HCT116 (cell line): ENCODE measurements around the gene PYGB. TPM values are rescaled to one million over a fixed set of nuclear protein-coding genes. Genes with fewer than 3 reads are reported as not detected.

Source experiments
- ATAC-seq: fragments of 200-7000 bp; cut with Tn5 transposase; 2 replicates; pipeline ENCODE4 v1.9.1; 2020; ENCODE audit warnings: mild to moderate bottlenecking, moderate library complexity
- BruUV-seq: library from RNA; stranded (reverse); fragments of 400-500 nt; replicated peaks from 2 replicates; lab custom pipeline; 2021; lab: Mats Ljungman, UMichigan
- CTCF ChIA-PET: fragments of 300-600 bp; sonication (Branson Sonifier 250); formaldehyde crosslinking; loops from one replicate; lab custom pipeline; 2021; ENCODE audit warnings: antibody characterized with exemption; lab: Charles Lee
- POLR2A ChIA-PET: fragments of 300-600, 350-600 bp; sonication (Branson Sonifier 250); formaldehyde crosslinking; loops from one replicate; lab custom pipeline; 2021; ENCODE audit warnings: antibody characterized with exemption; lab: Charles Lee
- RAD21 ChIA-PET, 2 experiments: fragments of 300-600 bp; sonication (Branson Sonifier 250); formaldehyde crosslinking; loops; one replicate each; lab custom pipeline; 2023; ENCODE audit warnings: low total read pairs in 2 of 2; ENCODE audit not compliant: uncharacterized antibody in 2 of 2, unreplicated experiment in 2 of 2, low non-redundant PET in 1 of 2; lab: Charles Lee
- DNase-seq: peaks from one replicate; pipeline ENCODE4 v3.0.0-alpha.2; 2010; ENCODE audit warnings: low read depth, low spot score
- H2AFZ ChIP-seq: fragments of 200-600 bp; shearing (Covaris generic), sonication (generic); 2 replicates; pipeline ENCODE4 v1.6.1; 2017; ENCODE audit warnings: low read depth, mixed run types, mixed read lengths, antibody characterized with exemption, low read length; ENCODE audit not compliant: poor library complexity, severe bottlenecking
- H3K27ac ChIP-seq: 2 replicates; pipeline ENCODE4 v1.5.1; 2012; ENCODE audit warnings: low read depth, low read length
- H3K27me3 ChIP-seq: fragments of 200-600 bp; sonication (generic); 2 replicates; pipeline ENCODE4 v1.6.1; 2016; ENCODE audit warnings: mixed run types, low read length, mixed read lengths; ENCODE audit not compliant: insufficient read depth
- H3K36me3 ChIP-seq, 2 experiments: fragments of 200-500 bp in 1 of 2; fragments of 200-600 bp in 1 of 2; sonication (Bioruptor generic) in 1 of 2; sonication (generic) in 1 of 2; 2 replicates each; pipeline versions ENCODE4 v1.5.1 to v1.6.1; 2014 to 2016; ENCODE audit warnings: low read length in 2 of 2, inconsistent platforms in 1 of 2, mixed read lengths in 1 of 2, mixed run types in 1 of 2; ENCODE audit not compliant: insufficient read depth in 2 of 2, control insufficient read depth in 1 of 2
- H3K4me1 ChIP-seq, 2 experiments: fragments of 200-600 bp in 1 of 2; sonication (generic) in 1 of 2; 2 replicates each; pipeline versions ENCODE4 v1.5.1 to v1.6.1; 2012 to 2017; ENCODE audit warnings: low read length in 2 of 2, inconsistent platforms in 1 of 2, mild to moderate bottlenecking in 1 of 2, mixed read lengths in 1 of 2, mixed run types in 1 of 2, moderate library complexity in 1 of 2; ENCODE audit not compliant: insufficient read depth in 2 of 2, control insufficient read depth in 1 of 2
- H3K4me2 ChIP-seq: fragments of 200-600 bp; sonication (generic); 2 replicates; pipeline ENCODE4 v1.6.1; 2017; ENCODE audit warnings: mixed run types, low read length, mixed read lengths
- H3K4me3 ChIP-seq, 2 experiments: fragments of 200-600 bp in 1 of 2; sonication (generic) in 1 of 2; replicated peaks in 1 of 2; 2 replicates each; pipeline ENCODE4 v1.5.1; 2011 to 2016; ENCODE audit warnings: low read length in 2 of 2, control low read depth in 1 of 2, low read depth in 1 of 2, mild to moderate bottlenecking in 1 of 2, mixed read lengths in 1 of 2, mixed run types in 1 of 2
- H3K79me2 ChIP-seq: fragments of 200-600 bp; sonication (generic); 2 replicates; pipeline ENCODE4 v1.6.1; 2017; ENCODE audit warnings: mild to moderate bottlenecking, mixed run types, low read length, moderate library complexity, mixed read lengths; ENCODE audit not compliant: insufficient read depth
- H3K9ac ChIP-seq: fragments of 200-600 bp; sonication (generic); 2 replicates; pipeline ENCODE4 v1.6.1; 2016; ENCODE audit warnings: low read length, mixed read lengths
- H3K9me2 ChIP-seq: fragments of 200-600 bp; sonication (generic), shearing (Covaris generic); 2 replicates; pipeline ENCODE4 v1.6.1; 2017; ENCODE audit warnings: mixed run types, mild to moderate bottlenecking, moderate library complexity; ENCODE audit not compliant: insufficient read depth
- H3K9me3 ChIP-seq, 2 experiments: fragments of 200-500 bp in 1 of 2; fragments of 200-600 bp in 1 of 2; sonication (Bioruptor generic) in 1 of 2; sonication (generic) in 1 of 2; 2 replicates each; pipeline ENCODE4 v1.6.1; 2014 to 2017; ENCODE audit warnings: low read length in 2 of 2, mixed read lengths in 2 of 2, inconsistent platforms in 1 of 2, low read depth in 1 of 2, mild to moderate bottlenecking in 1 of 2, mixed run types in 1 of 2, moderate library complexity in 1 of 2; ENCODE audit not compliant: control insufficient read depth in 1 of 2, insufficient read depth in 1 of 2
- H4K20me1 ChIP-seq: fragments of 200-600 bp; sonication (generic), shearing (Covaris generic); 2 replicates; pipeline ENCODE4 v1.6.1; 2017; ENCODE audit warnings: mixed run types, mild to moderate bottlenecking, moderate library complexity; ENCODE audit not compliant: insufficient read depth
- CBX3 ChIP-seq: IDR thresholded peaks from 2 replicates; pipeline ENCODE4 v1.6.1; 2012; ENCODE audit warnings: low read depth
- CEBPB ChIP-seq: IDR thresholded peaks from 2 replicates; pipeline ENCODE4 v1.6.1; 2012; ENCODE audit warnings: low read depth
- EGR1 ChIP-seq: IDR thresholded peaks from 2 replicates; pipeline ENCODE4 v1.6.1; 2012; ENCODE audit warnings: low read depth
- ELF1 ChIP-seq: IDR thresholded peaks from 2 replicates; pipeline ENCODE4 v1.6.1; 2012; ENCODE audit warnings: low read depth, borderline replicate concordance
- EZH2phosphoT487 ChIP-seq: fragments of 200-600 bp; IDR thresholded peaks from 2 replicates; pipeline ENCODE4 v1.6.1; 2018; ENCODE audit warnings: antibody characterized with exemption, borderline replicate concordance
- JUND ChIP-seq: IDR thresholded peaks from 2 replicates; pipeline ENCODE4 v1.6.1; 2012
- SIN3A ChIP-seq: IDR thresholded peaks from 2 replicates; pipeline ENCODE4 v1.6.1; 2012; ENCODE audit warnings: low read depth
- SP1 ChIP-seq: IDR thresholded peaks from 2 replicates; pipeline ENCODE4 v1.6.1; 2012; ENCODE audit warnings: low read depth
- SRF ChIP-seq: IDR thresholded peaks from 2 replicates; pipeline ENCODE4 v1.6.1; 2012; ENCODE audit warnings: low read depth
- intact Hi-C: fragments of 100-400 bp; cut with micrococcal nuclease; formaldehyde crosslinking; loops from 2 replicates; pipeline ENCODE4 v1.10.0; 2022
- total RNA-seq: library from RNA; stranded (reverse); gene quantifications from one replicate; pipeline ENCODE4 v1.2.1, GENCODE V29; 2021; ENCODE audit not compliant: unreplicated experiment

Gene PYGB
- total RNA-seq, 1 experiment from 2014 or later, result 87.8 TPM

DNA sequence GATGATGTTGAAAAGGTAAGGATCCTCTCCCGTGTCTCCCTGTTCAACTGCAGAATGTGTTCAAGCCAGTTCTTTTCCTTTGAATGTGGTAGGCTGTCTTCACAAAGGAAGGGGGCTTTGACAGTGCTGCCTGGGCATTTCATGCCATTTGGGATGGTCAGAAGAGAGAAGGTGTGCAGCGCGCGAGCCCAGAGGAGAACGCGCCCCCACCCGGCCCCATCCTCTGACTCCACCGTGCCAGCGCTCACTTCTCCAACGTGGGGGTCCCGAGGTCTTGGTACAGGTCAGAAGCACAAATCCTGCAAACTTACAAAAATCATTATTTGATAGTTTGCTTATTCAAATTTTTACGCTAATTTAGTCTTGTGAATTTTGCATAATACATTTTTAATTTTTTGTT lies 38.0 kb upstream of the PYGB start:
- Histone ChIP-seq H2AFZ (no peak overlapping the region), H3K9me3 (no peaks in the 10 kb centered on the region), H3K4me3 (no peak overlapping the region), H3K9ac (no peak overlapping the region), H3K79me2 (peaks cover 23% of the 10 kb centered on the region), H3K4me1 (peaks cover 0 to 3% of the 10 kb centered on the region in 2 experiments; a peak in 1 of 4 replicates), H3K27ac (no peak overlapping the region), H3K4me2 (no peak overlapping the region), H3K27me3 (no peaks in the 10 kb centered on the region), H3K9me2 (no peaks in the 10 kb centered on the region), H3K36me3 (peaks cover 8 to 14% of the 10 kb centered on the region in 2 experiments), H4K20me1 (no peaks in the 10 kb centered on the region)
- ChIA-PET CTCF (no interaction called here), POLR2A (interaction anchor here (1.0 kb wide), 1 partner anchor 8 kb away, joined by 3 read pairs; no protein-coding TSS in a partner anchor), RAD21 (no interaction called here)
- no peak for TF ChIP-seq ELF1
- no peak for TF ChIP-seq CEBPB
- no peak for TF ChIP-seq CBX3
- no peak for TF ChIP-seq EGR1
- no peak for TF ChIP-seq SIN3A
- no peak for TF ChIP-seq SP1
- no peak for TF ChIP-seq JUND
- no peak for DNase-seq
- intact Hi-C loops, result no loop called here
- BruUV-seq, result no TSS peak
- ATAC-seq, result no peak

DNA sequence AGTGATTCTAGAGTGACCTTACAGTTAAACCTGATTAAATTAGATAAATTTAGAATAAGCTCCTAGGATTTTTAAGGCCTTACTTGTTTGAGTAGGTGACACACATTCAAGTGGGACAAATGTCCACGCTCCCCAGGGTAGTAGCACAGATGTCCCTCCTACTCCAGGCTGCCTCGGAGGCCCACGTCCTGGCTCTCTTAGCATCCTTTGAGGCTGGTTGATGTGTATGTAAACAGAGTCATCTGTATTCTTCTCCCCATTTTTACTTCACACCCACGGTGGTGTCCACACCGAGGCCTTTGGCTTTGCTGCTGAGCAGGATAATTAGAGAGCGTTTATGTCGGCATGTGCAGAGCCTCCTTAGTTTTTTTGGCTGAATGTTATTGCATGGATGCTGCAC lies 36.6 kb upstream of the PYGB start:
- peaks cover 17% of the 10 kb centered on the region for H3K79me2 ChIP-seq
- no peak overlapping the region for H3K9ac ChIP-seq
- no TSS peak for BruUV-seq
- no peaks in the 10 kb centered on the region for H4K20me1 ChIP-seq
- RAD21 ChIA-PET, result no interaction called here
- no peaks in the 10 kb centered on the region for H3K9me2 ChIP-seq
- intact Hi-C loops, result no loop called here
- CTCF ChIA-PET, result no interaction called here
- H3K36me3 ChIP-seq, result peaks cover 14 to 16% of the 10 kb centered on the region in 2 experiments
- H3K4me1 ChIP-seq, result peaks cover 0 to 3% of the 10 kb centered on the region in 2 experiments; a peak in 1 of 4 replicates
- no peak overlapping the region for H3K4me2 ChIP-seq
- DNase-seq (no peak), ATAC-seq (no peak)
- no peaks in the 10 kb centered on the region for H3K27me3 ChIP-seq
- TF ChIP-seq SRF, result no peak
- no peak for TF ChIP-seq EZH2phosphoT487
- TF ChIP-seq ELF1, result no peak
- no peak for TF ChIP-seq CEBPB
- no peak for TF ChIP-seq JUND
- POLR2A ChIA-PET, result interaction anchor here (0.6 kb wide), 1 partner anchor 63 kb away, joined by 3 read pairs; no protein-coding TSS in a partner anchor
- H2AFZ ChIP-seq, result no peak overlapping the region
- H3K9me3 ChIP-seq, result no peaks in the 10 kb centered on the region
- H3K27ac ChIP-seq, result no peak overlapping the region
- H3K4me3 ChIP-seq, result no peak overlapping the region
